Tibial nerve (tissue), 3 donors: Measurements from ENCODE around the gene FLCN.

ENCODE experiments used
- POLR2A ChIP-seq, 2 donors: fragments of 450-650 bp; IDR thresholded peaks; one replicate each; pipeline ENCODE4 v1.6.1; 2017; ENCODE audit warnings: antibody characterized with exemption in 2 of 2, mild to moderate bottlenecking in 2 of 2, moderate library complexity in 2 of 2
- TF ChIP-seq, protein P1 (sequence below), 5 experiments: fragments of 200-600 bp in 3 of 5; fragments of 450-650 bp in 2 of 5; sonication (generic) in 3 of 5; IDR thresholded peaks; one replicate each; pipeline ENCODE4 v1.5.1; 2016 to 2019; ENCODE audit warnings: antibody characterized with exemption in 5 of 5, mild to moderate bottlenecking in 3 of 5, moderate library complexity in 2 of 5

DNA sequence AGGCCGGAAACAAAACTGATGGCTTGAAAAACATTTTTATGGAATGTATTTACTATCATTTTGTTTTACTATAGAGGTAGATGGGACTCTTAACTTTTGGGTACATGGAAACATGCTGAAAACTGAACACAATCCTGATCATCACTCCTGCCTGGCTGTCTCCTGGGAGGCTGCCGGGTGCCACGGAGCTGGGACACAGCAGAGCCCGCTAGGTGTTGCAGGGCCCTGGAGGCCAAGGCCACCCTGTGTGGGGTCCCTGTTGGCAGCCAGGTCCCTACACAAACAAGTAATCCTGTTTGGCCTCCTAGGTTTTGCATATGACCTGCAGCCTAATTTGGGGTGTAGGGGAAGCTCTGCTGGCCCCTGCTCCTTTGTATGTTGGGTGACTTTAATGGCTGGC is 48.4 kb downstream of the FLCN start:
- TF ChIP-seq POLR2A (IDR thresholded peaks at IDR 0.05), result no peak
- TF ChIP-seq, protein P1, sequence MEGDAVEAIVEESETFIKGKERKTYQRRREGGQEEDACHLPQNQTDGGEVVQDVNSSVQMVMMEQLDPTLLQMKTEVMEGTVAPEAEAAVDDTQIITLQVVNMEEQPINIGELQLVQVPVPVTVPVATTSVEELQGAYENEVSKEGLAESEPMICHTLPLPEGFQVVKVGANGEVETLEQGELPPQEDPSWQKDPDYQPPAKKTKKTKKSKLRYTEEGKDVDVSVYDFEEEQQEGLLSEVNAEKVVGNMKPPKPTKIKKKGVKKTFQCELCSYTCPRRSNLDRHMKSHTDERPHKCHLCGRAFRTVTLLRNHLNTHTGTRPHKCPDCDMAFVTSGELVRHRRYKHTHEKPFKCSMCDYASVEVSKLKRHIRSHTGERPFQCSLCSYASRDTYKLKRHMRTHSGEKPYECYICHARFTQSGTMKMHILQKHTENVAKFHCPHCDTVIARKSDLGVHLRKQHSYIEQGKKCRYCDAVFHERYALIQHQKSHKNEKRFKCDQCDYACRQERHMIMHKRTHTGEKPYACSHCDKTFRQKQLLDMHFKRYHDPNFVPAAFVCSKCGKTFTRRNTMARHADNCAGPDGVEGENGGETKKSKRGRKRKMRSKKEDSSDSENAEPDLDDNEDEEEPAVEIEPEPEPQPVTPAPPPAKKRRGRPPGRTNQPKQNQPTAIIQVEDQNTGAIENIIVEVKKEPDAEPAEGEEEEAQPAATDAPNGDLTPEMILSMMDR (IDR thresholded peaks at IDR 0.05), result no peak
